Measurements from ENCODE around the gene SEMA7A. TPM values are rescaled to one million over a fixed set of nuclear protein-coding genes. Genes with fewer than 3 reads are reported as not detected.

The SEMA7A gene
- total RNA-seq, 4 donors from 2014 or later, result 31.8 to 35.6 (median 33.8) TPM

- Histone ChIP-seq H3K9me3 (no peaks in the 10 kb centered on the region), H3K4me3 (no peak overlapping the region), H3K27me3 (no peaks in the 10 kb centered on the region), H3K27ac (no peak overlapping the region), H3K4me1 (peaks cover 0 to 4% (median 0%) of the 10 kb centered on the region in 4 donors), H3K36me3 (peaks cover 0 to 98% (median 28%) of the 10 kb centered on the region in 3 donors)
- no peak for DNase-seq (ENCODE audit: low spot score in 2 of 2)
- TF ChIP-seq EP300 (IDR thresholded peaks at IDR 0.05), result no peak
- TF ChIP-seq POLR2A (IDR thresholded peaks at IDR 0.05), result no peak
- TF ChIP-seq, protein P1, sequence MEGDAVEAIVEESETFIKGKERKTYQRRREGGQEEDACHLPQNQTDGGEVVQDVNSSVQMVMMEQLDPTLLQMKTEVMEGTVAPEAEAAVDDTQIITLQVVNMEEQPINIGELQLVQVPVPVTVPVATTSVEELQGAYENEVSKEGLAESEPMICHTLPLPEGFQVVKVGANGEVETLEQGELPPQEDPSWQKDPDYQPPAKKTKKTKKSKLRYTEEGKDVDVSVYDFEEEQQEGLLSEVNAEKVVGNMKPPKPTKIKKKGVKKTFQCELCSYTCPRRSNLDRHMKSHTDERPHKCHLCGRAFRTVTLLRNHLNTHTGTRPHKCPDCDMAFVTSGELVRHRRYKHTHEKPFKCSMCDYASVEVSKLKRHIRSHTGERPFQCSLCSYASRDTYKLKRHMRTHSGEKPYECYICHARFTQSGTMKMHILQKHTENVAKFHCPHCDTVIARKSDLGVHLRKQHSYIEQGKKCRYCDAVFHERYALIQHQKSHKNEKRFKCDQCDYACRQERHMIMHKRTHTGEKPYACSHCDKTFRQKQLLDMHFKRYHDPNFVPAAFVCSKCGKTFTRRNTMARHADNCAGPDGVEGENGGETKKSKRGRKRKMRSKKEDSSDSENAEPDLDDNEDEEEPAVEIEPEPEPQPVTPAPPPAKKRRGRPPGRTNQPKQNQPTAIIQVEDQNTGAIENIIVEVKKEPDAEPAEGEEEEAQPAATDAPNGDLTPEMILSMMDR (IDR thresholded peaks at IDR 0.05), result no peak
- 87 to 90% methylated on average over 12 of the region's 12 CpGs for WGBS, 2 donors
These were observed 16.0 kb upstream of the SEMA7A start for GRCh38 chr15:74449643-74450205.

DNA sequence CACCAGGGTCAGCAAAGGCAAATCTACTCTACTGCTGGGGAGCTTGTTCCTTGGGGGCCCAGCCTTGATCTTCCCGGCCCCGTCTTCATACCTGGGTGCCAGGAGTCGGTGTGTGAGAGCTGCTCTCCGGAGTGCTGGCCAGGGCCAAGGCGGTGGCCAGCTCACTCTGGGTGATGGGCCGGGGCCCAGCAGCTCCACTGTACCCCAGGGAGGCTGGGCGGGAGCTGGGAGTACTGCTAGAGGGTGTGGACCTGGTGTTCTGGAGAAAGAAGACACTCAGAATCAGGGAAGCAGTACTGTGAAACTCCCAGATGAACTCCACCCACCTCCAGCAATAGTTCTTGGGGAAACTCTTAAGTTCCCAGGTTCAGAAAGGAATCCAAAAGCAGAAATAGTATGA, 15.3 kb upstream of the SEMA7A start:
- H3K27me3 ChIP-seq, result no peaks in the 10 kb centered on the region
- H3K27ac ChIP-seq, result no peak overlapping the region
- peaks cover 0 to 7% (median 1%) of the 10 kb centered on the region in 4 donors for H3K4me1 ChIP-seq
- H3K4me3 ChIP-seq, result no peak overlapping the region
- TF ChIP-seq, protein P1 (IDR thresholded peaks at IDR 0.05), result no peak
- TF ChIP-seq POLR2A (IDR thresholded peaks at IDR 0.05), result no peak
- TF ChIP-seq EP300 (IDR thresholded peaks at IDR 0.05), result no peak
- 85 to 100% methylated on average over 1 to 7 of the region's 7 CpGs for WGBS, 2 donors
- no peak for DNase-seq (ENCODE audit: low spot score in 2 of 2)
- H3K36me3 ChIP-seq, result peaks cover 0 to 98% (median 28%) of the 10 kb centered on the region in 3 donors
- no peaks in the 10 kb centered on the region for H3K9me3 ChIP-seq

DNA sequence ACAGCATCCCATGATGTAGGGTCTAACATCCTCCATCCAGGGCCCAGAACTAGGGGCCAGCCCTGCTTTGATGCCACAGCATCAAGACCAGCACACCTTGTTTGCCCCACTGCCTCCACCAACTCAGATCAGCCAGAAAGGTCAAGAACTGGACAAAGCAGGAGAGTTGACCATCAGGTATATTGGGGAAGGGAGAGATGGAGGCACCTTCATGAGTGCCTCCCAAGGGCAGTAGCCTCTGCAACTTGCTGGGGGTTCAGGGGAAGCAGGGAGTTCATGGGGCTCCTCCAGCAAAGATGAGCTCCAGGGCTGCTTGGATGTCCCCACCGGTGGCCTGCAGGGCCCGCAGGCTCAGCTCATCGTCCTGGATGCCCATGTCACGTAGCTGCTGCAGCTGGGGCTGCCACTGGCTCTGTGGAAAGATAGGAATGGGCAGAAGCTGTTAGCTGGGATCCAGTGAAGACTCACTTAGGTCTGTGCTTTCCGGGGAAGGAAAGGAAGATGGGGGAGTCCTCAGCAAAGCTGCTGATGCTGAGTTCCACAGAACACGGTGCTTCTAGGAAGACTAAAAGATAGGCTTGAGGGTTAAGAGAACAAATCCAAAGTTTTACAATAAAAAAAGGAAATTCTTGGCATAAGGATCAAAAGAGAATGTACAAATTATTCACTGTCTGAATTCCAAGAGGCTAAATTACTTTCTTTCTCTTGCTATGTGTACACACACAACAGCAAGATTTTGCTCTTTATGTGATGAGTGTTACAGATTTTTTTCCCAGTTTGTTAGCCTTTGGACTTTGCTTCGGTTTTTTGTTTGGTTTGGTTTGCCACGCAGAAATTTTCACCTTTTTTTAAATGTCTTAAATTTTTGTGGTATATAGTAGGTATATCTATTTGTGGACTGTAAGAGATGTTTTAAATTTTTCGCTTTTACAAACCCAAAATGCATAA, 12.3 kb upstream of the SEMA7A start:
- no peak overlapping the region for H3K4me3 ChIP-seq
- H3K9me3 ChIP-seq, result no peaks in the 10 kb centered on the region
- 82 to 84% methylated on average over 9 of the region's 9 CpGs for WGBS, 2 donors
- H3K27ac ChIP-seq, result no peak overlapping the region
- H3K36me3 ChIP-seq, result peaks cover 0 to 69% (median 22%) of the 10 kb centered on the region in 3 donors
- peaks cover 0 to 27% (median 5%) of the 10 kb centered on the region in 4 donors for H3K4me1 ChIP-seq
- TF ChIP-seq, protein P1 (IDR thresholded peaks at IDR 0.05), result no peak
- TF ChIP-seq EP300 (IDR thresholded peaks at IDR 0.05) (no peak), POLR2A (IDR thresholded peaks at IDR 0.05) (no peak)
- H3K27me3 ChIP-seq, result no peaks in the 10 kb centered on the region
- DNase-seq (ENCODE audit: low spot score in 2 of 2), result no peak

DNA sequence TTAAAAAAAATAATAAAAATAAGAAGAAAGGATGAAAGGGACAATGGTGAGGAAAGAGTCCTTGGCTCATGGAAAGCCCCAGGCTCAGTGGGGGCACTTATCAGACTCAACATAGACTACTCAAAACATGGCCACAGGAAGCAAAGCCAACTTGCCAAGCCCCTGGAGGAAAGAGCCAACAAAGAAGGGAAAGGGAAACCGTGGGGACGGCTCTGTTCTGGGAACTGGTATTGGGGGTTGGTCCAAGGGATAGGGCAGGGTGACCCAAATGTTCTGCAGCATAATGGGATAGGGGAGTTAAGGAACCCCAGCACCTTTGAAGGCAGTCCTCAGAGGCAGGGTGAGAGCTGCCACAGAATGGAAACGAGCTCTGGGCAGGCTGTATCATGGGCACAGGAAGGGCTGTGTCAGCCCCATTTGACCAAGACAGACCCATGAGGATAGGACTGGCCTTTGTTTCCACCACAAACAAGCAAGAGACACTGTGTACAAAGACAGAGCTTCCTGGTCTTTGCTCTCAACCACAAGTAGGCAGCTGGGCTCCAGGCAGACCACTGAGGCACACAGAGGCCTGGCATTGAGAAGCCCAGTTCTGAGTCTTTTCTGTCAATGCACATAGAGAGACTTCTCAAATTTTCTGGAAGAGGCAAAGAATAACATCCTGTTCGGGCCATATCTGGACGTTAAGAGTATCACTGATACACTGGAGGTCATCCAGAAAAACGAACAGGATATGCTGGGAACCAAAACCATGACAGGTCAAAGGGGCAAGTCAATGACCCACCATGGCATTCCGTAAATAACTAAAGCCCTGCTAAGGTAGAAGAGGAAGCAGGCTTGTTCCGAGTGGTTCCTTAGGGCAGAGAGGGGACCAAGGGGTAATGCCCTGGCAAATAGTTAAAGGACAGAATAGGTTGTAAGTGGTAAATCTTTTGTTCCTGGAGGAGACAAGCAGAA, 10.6 kb upstream of the SEMA7A start:
- no peaks in the 10 kb centered on the region for H3K27me3 ChIP-seq
- TF ChIP-seq EP300 (IDR thresholded peaks at IDR 0.05) (no peak), POLR2A (IDR thresholded peaks at IDR 0.05) (no peak)
- TF ChIP-seq, protein P1 (IDR thresholded peaks at IDR 0.05), result no peak
- no peak overlapping the region for H3K4me3 ChIP-seq
- peaks cover 0 to 52% (median 6%) of the 10 kb centered on the region in 3 donors for H3K36me3 ChIP-seq
- H3K27ac ChIP-seq, result peak overlapping the region in 2 of 4 donors; percentile 33 to 45
- WGBS, 2 donors, result 60 to 62% methylated on average over 8 of the region's 8 CpGs
- no peak for DNase-seq (ENCODE audit: low spot score in 2 of 2)
- H3K4me1 ChIP-seq, result peaks cover 0 to 27% (median 5%) of the 10 kb centered on the region in 4 donors
- H3K9me3 ChIP-seq, result no peaks in the 10 kb centered on the region

Data from tibial nerve (tissue), 4 donors.